ENCODE measurements around the gene ZBTB4. TPM values are rescaled to one million over a fixed set of nuclear protein-coding genes. Genes with fewer than 3 reads are reported as not detected.
A peak's percentile ranks its signal among the peaks of the same experiment; 100 is the strongest.

ZBTB4 gene
- total and polyA plus RNA-seq, 8 donors, result 15.8 to 31.5 (median 20.1) TPM

DNA sequence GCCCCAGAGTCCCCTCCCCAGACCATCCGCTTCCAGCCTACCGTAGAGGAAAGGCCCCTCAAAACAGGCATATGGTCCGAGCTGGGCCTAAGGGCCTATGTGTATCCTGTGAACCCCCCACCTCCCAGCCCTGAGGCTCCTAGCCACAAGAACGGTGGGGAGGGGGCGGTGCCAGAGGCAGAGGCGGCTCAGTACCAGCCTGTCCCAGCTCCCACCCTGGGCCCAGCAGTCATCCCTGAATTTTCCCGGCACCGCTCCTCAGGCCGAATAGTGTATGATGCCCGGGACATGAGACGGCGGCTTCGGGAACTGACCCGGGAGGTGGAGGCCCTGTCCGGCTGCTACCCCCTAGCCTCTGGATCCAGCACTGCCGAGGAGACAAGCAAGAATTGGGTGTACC, 58.2 kb downstream of the ZBTB4 start:
- TF ChIP-seq, protein P1, sequence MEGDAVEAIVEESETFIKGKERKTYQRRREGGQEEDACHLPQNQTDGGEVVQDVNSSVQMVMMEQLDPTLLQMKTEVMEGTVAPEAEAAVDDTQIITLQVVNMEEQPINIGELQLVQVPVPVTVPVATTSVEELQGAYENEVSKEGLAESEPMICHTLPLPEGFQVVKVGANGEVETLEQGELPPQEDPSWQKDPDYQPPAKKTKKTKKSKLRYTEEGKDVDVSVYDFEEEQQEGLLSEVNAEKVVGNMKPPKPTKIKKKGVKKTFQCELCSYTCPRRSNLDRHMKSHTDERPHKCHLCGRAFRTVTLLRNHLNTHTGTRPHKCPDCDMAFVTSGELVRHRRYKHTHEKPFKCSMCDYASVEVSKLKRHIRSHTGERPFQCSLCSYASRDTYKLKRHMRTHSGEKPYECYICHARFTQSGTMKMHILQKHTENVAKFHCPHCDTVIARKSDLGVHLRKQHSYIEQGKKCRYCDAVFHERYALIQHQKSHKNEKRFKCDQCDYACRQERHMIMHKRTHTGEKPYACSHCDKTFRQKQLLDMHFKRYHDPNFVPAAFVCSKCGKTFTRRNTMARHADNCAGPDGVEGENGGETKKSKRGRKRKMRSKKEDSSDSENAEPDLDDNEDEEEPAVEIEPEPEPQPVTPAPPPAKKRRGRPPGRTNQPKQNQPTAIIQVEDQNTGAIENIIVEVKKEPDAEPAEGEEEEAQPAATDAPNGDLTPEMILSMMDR (IDR thresholded peaks at IDR 0.05), result no peak
- no peak for TF ChIP-seq POLR2A (IDR thresholded peaks at IDR 0.05)
- TF ChIP-seq EP300 (IDR thresholded peaks at IDR 0.05), result no peak
- no peak for TF ChIP-seq POLR2AphosphoS5 (IDR thresholded peaks at IDR 0.05)
- intact Hi-C loops (cut with DNase I; ENCODE audit: low total_unique reads), result loop anchor here (10.0 kb wide), 1 partner anchor 56 kb away; no protein-coding TSS in a partner anchor
- no peaks in the 10 kb centered on the region for H3K4me1 ChIP-seq
- H3K36me3 ChIP-seq, result peaks cover 0 to 23% (median 9%) of the 10 kb centered on the region in 4 donors
- H3K9me3 ChIP-seq, result no peaks in the 10 kb centered on the region
- H3K27ac ChIP-seq, result no peak overlapping the region
- WGBS, 5 donors, result 90 to 94% (median 94%) methylated on average over 14 to 16 of the region's 16 CpGs
- H3K4me3 ChIP-seq, result no peak overlapping the region
- no peak for DNase-seq
- H3K27me3 ChIP-seq, result peaks cover 0 to 5% (median 0%) of the 10 kb centered on the region in 3 donors

DNA sequence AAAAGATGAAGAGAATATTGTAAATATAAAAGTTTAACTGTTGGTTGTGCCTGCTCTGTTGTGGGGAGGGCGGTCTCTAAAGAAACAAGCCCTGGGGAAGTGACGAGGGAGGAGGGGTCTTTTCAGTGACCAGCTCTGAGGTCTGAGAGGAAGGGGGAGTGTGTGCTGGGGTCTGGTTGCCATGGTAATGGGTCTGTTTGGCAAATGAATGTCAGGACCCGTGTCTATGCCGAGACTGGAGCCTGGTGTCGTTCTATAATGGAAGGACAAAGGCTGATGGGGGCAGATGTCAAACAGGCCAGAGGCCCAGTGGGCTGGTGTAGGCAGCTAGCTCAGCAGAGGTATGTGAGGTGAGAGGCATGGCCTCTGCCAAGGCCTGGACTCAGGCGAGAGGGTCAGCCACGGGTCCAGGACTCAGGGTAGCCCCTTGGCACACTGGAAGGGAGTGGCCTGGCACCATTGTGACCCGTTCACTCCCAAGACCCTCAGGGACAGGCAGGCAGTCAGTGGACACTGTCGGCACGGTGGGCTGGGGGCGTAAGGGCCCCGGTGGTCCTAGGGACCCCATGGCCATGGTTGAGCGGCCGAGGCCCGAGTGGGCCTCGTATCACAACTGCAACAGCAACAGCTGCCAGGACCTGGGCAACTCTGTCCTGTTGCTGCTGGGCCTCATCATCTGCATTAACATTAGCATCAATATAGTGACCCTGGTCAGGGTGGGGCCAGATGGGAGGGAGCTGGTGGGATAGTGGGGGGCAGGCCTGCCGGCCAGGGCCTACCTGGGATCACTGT, 59.4 kb downstream of the ZBTB4 start, which contains the start of gene SPEM1:
SPEM1 (plus strand) TSS at position 506 of the 792 bp plus-strand sequence; CDS start at position 567, 61 bp downstream.
- 64 to 77% (median 74%) methylated on average over 10 to 17 of the region's 17 CpGs for WGBS, 5 donors
- H3K27ac ChIP-seq, result no peak within 1 kb of the TSS
- intact Hi-C loops (cut with DNase I; ENCODE audit: low total_unique reads), result loop anchor here (10.0 kb wide), 1 partner anchor 55 kb away; no protein-coding TSS in a partner anchor
- H3K4me1 ChIP-seq, result no peaks in the 10 kb centered on the region
- H3K9me3 ChIP-seq, result no peaks in the 10 kb centered on the region
- peaks cover 0 to 34% (median 14%) of the 10 kb centered on the region in 4 donors for H3K36me3 ChIP-seq
- DNase-seq, result peak in 1 of 2 donors; percentile 51
- TF ChIP-seq, protein P1 (IDR thresholded peaks at IDR 0.05), result no peak
- H3K27me3 ChIP-seq, result peaks cover 0 to 5% (median 0%) of the 10 kb centered on the region in 3 donors
- no peak within 1 kb of the TSS for H3K4me3 ChIP-seq

DNA sequence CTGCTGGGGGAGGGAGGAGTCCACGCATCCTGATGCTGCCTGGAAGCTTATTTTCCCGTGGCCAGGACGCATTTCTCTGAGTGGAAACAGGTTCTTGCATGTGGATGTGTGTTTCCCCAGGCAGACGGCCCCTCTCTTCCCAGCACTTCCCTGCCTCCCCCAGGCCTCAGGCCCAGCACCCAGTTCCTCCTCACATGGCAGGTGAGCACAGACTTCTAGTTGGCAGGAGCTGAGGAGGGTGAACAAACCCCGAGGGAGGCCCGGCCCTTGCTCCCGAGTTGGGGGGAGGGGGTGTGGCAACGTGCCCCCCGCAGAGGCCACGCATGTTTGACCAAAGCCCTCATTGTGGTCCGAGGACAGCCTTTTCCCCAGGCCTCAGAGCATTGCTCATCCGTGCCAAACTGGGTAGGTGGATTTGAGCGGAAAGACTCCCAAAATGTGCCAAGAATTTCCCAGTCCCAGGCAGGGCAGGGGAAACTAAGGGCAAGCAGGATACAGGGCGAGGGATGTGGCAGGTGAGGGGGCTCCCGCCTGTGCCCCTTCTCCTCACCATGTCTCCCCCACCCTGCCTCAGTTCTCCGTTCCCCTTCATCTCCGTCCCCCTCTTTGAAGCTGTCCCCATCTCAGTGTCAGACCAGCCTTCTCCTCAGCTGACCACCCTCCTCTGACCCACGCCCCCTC, 60.8 kb downstream of the ZBTB4 start:
- Histone ChIP-seq H3K27ac (no peak overlapping the region), H3K36me3 (peaks cover 0 to 38% (median 17%) of the 10 kb centered on the region in 4 donors), H3K4me3 (no peak overlapping the region), H3K4me1 (no peaks in the 10 kb centered on the region), H3K9me3 (no peaks in the 10 kb centered on the region), H3K27me3 (peaks cover 0 to 5% (median 0%) of the 10 kb centered on the region in 3 donors)
- TF ChIP-seq EP300 (IDR thresholded peaks at IDR 0.05) (no peak), POLR2A (IDR thresholded peaks at IDR 0.05) (no peak), POLR2AphosphoS5 (IDR thresholded peaks at IDR 0.05) (no peak)
- TF ChIP-seq, protein P1 (IDR thresholded peaks at IDR 0.05), result no peak
- 58 to 70% (median 68%) methylated on average over 15 to 18 of the region's 18 CpGs for WGBS, 5 donors
- no peak for DNase-seq
- intact Hi-C loops (cut with DNase I; ENCODE audit: low total_unique reads), result no loop called here

DNA sequence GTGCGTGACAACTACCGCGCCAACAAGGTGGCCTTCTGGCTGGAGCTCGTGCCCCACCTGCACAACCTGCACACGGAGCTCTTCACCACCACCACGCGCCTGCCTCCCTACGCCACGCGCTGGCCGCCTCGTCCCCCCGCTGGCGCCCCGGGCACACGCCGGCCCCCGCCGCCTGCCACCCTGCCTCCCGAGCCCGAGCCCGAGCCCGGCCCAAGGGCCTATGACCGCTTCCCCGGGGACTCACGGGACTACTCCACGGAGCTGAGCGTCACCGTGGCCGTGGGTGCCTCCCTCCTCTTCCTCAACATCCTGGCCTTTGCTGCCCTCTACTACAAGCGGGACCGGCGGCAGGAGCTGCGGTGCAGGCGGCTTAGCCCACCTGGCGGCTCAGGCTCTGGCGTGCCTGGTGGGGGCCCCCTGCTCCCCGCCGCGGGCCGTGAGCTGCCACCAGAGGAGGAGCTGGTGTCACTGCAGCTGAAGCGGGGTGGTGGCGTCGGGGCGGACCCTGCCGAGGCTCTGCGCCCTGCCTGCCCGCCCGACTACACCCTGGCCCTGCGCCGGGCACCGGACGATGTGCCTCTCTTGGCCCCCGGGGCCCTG, 62.3 kb downstream of the ZBTB4 start:
- 92 to 95% (median 95%) methylated on average over 32 to 54 of the region's 54 CpGs for WGBS, 5 donors
- TF ChIP-seq EP300 (IDR thresholded peaks at IDR 0.05) (no peak), POLR2AphosphoS5 (IDR thresholded peaks at IDR 0.05) (no peak), POLR2A (IDR thresholded peaks at IDR 0.05) (no peak)
- TF ChIP-seq, protein P1 (IDR thresholded peaks at IDR 0.05), result no peak
- Histone ChIP-seq H3K27ac (no peak overlapping the region), H3K4me1 (no peaks in the 10 kb centered on the region), H3K36me3 (peaks cover 0 to 38% (median 17%) of the 10 kb centered on the region in 4 donors), H3K4me3 (no peak overlapping the region), H3K27me3 (peaks cover 0 to 5% (median 0%) of the 10 kb centered on the region in 3 donors), H3K9me3 (no peaks in the 10 kb centered on the region)
- intact Hi-C loops (cut with DNase I; ENCODE audit: low total_unique reads), result no loop called here
- no peak for DNase-seq

Measured in stomach (tissue), 9 donors.